Osteocyte (in vitro differentiated cells): ENCODE results near the gene TBX19. TPM values are rescaled to one million over a fixed set of nuclear protein-coding genes. Genes with fewer than 3 reads are reported as not detected.

ENCODE experiments used
- DNase-seq: peaks from one replicate; pipeline ENCODE4 v3.0.0; 2021; ENCODE audit warnings: mixed read lengths; ENCODE audit not compliant: unreplicated experiment; ENCODE audit errors: extremely low spot score
- H3K27ac Mint-ChIP-seq: one replicate; pipeline ENCODE4 v1.8.0; 2021; ENCODE audit warnings: mild to moderate bottlenecking, mixed read lengths; ENCODE audit not compliant: unreplicated experiment
- H3K27me3 Mint-ChIP-seq: one replicate; pipeline ENCODE4 v1.8.0; 2021; ENCODE audit warnings: mixed read lengths; ENCODE audit not compliant: unreplicated experiment
- H3K36me3 Mint-ChIP-seq: one replicate; pipeline ENCODE4 v1.8.0; 2021; ENCODE audit warnings: mixed read lengths; ENCODE audit not compliant: unreplicated experiment
- H3K4me1 Mint-ChIP-seq: one replicate; pipeline ENCODE4 v1.8.0; 2021; ENCODE audit warnings: mixed read lengths; ENCODE audit not compliant: unreplicated experiment
- H3K4me3 Mint-ChIP-seq: one replicate; pipeline ENCODE4 v1.8.0; 2021; ENCODE audit warnings: mild to moderate bottlenecking, moderate library complexity, mixed read lengths; ENCODE audit not compliant: unreplicated experiment
- H3K9me3 Mint-ChIP-seq: one replicate; pipeline ENCODE4 v1.8.0; 2021; ENCODE audit warnings: mixed read lengths; ENCODE audit not compliant: unreplicated experiment
- total RNA-seq: library from RNA; stranded (reverse); gene quantifications from 2 replicates; pipeline ENCODE4 v1.2.1, GENCODE V29; 2021
- TF ChIP-seq, protein P1 (sequence below): fragments of 200-600 bp; sonication (generic); IDR thresholded peaks from 2 replicates; pipeline ENCODE4 v1.5.0; 2021; ENCODE audit warnings: antibody characterized with exemption, mild to moderate bottlenecking, moderate library complexity

Gene TBX19
- total RNA-seq, 1 donor from 2014 or later, result 2.5 TPM

DNA sequence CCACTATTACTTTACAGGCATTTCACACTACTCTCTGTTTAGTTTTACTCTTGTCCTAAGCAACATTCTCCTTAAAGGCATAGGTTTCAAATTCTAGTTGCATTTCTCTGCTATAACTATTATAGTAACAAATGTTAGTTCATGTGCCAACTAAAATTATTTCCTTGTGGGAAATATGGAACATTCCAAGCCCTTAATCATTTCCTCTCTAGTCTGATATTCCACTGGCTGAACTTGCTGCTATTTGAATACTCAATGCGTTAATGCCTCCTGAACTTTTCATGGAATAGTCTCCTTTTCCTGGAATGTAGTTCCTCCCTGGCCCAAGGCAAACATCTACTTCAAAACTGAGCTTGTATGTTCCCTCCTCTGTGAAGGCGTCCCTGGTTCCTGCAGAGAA lies 19.3 kb upstream of the TBX19 start:
- DNase-seq, result no peak
- Mint-ChIP-seq H3K9me3 (peaks cover 12% of the 10 kb centered on the region), H3K4me1 (peaks cover 35% of the 10 kb centered on the region), H3K27ac (peak overlapping the region; percentile 80), H3K27me3 (no peaks in the 10 kb centered on the region), H3K4me3 (peak overlapping the region; percentile 23), H3K36me3 (peaks cover 20% of the 10 kb centered on the region)
- TF ChIP-seq, protein P1, sequence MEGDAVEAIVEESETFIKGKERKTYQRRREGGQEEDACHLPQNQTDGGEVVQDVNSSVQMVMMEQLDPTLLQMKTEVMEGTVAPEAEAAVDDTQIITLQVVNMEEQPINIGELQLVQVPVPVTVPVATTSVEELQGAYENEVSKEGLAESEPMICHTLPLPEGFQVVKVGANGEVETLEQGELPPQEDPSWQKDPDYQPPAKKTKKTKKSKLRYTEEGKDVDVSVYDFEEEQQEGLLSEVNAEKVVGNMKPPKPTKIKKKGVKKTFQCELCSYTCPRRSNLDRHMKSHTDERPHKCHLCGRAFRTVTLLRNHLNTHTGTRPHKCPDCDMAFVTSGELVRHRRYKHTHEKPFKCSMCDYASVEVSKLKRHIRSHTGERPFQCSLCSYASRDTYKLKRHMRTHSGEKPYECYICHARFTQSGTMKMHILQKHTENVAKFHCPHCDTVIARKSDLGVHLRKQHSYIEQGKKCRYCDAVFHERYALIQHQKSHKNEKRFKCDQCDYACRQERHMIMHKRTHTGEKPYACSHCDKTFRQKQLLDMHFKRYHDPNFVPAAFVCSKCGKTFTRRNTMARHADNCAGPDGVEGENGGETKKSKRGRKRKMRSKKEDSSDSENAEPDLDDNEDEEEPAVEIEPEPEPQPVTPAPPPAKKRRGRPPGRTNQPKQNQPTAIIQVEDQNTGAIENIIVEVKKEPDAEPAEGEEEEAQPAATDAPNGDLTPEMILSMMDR, result no peak

DNA sequence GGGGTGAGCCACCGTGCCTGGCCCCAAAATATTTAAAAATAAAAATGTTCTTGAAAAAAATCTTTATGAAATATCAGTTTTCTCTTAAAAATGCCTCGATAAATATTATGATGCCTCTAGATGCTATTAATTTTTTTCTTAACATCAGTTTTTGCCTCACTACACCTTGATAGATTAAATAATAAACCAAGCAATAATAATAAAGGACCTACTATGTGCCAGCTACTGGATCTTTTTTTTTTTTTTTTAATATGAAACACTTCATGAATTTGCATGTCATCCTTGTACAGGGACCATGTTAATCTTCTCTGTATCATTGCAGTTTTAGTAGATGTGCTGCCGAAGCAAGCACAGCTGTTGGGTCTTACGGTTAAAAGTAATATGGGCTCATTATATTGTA lies 17.5 kb upstream of the TBX19 start:
- no peak for DNase-seq
- Mint-ChIP-seq H3K27me3 (no peaks in the 10 kb centered on the region), H3K4me3 (no peak overlapping the region), H3K36me3 (peaks cover 5% of the 10 kb centered on the region), H3K4me1 (peaks cover 35% of the 10 kb centered on the region), H3K27ac (no peak overlapping the region), H3K9me3 (no peaks in the 10 kb centered on the region)
- TF ChIP-seq, protein P1, result no peak

DNA sequence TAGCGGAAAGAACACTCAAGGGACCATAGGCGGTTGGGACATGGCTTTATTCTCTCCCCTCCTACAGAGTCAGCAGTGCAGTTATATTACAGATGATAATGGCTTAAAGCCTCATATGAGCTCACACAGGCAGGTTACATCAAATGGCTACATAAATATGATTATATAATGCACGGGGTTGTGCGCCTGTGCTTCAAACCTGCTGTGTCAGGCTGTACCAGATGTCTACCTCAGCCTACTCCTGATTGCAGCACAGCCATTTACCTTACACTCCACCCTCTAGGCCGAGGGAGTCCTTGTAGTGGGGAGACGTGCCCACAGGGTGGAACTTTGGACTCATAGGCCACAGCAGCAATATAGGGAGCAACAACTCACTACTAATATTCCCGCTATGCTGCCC lies 16.4 kb upstream of the TBX19 start:
- TF ChIP-seq, protein P1, result no peak
- DNase-seq, result no peak
- Mint-ChIP-seq H3K9me3 (no peaks in the 10 kb centered on the region), H3K4me3 (no peak overlapping the region), H3K36me3 (peaks cover 5% of the 10 kb centered on the region), H3K27ac (no peak overlapping the region), H3K27me3 (no peaks in the 10 kb centered on the region), H3K4me1 (peaks cover 35% of the 10 kb centered on the region)

DNA sequence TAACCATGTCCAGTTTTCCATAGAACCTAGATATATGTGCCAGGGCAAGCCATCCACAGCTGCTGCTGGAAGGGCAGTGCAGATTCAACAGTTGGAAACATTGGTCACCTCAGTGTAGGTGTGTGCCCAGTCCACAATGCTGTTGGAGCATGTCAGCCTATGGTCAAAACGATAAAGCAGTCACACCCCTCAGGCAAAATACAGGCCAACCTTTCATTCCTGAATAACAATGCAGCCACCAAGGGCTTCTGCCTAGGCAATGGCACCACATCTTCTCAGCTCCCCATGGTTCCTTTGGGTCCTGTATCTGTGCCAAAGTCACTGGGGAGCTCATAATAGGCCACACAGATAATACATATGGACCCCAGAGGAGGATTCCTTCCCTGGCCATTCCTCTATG lies 15.1 kb upstream of the TBX19 start:
- DNase-seq, result no peak
- no peaks in the 10 kb centered on the region for H3K9me3 Mint-ChIP-seq
- peaks cover 5% of the 10 kb centered on the region for H3K36me3 Mint-ChIP-seq
- no peaks in the 10 kb centered on the region for H3K27me3 Mint-ChIP-seq
- peaks cover 26% of the 10 kb centered on the region for H3K4me1 Mint-ChIP-seq
- no peak overlapping the region for H3K27ac Mint-ChIP-seq
- H3K4me3 Mint-ChIP-seq, result no peak overlapping the region
- TF ChIP-seq, protein P1, result no peak

DNA sequence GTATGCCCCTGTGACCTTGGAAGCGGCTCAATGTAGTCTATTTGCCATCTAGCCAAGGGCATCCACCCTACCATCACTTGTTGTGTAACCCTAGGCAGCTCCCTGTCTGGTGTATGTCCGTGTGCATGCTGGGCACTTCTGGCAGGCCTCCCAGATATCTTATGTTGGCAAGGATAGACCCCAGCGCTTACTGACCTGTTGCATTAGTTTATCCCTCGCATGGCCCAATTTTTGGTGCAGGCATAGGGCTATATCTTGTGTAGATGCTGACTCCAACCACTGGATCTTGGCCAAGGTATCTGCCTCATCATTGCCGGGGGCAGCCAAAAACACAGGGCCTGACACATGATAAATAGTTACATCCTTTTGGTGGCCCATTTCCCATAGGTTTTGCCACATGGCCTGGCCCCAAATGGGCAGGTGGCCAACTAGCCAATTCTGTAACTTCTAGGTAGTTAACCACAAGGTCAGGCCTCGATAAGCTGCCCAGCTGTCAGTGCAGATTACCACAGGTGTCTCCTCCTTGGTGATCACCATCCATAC lies 14.0 kb upstream of the TBX19 start:
- no peak for DNase-seq
- Mint-ChIP-seq H3K4me3 (no peak overlapping the region), H3K36me3 (peaks cover 5% of the 10 kb centered on the region), H3K27ac (no peak overlapping the region), H3K9me3 (no peaks in the 10 kb centered on the region), H3K27me3 (no peaks in the 10 kb centered on the region), H3K4me1 (peaks cover 15% of the 10 kb centered on the region)
- TF ChIP-seq, protein P1, result no peak
